GM19351 (cell line): ENCODE results near the gene BICDL2.
"Not testable (repeated sequence)": the region's sequence is repeated elsewhere in the genome, so short reads cannot be mapped to it uniquely, and the experiment has no call there.

ENCODE experiments used
- ATAC-seq: cut with Tn5 transposase; IDR thresholded peaks from one replicate; pipeline ENCODE4 v1.9.1; 2021; ENCODE audit warnings: mild to moderate bottlenecking, moderate library complexity; ENCODE audit not compliant: unreplicated experiment

The BICDL2 gene

DNA sequence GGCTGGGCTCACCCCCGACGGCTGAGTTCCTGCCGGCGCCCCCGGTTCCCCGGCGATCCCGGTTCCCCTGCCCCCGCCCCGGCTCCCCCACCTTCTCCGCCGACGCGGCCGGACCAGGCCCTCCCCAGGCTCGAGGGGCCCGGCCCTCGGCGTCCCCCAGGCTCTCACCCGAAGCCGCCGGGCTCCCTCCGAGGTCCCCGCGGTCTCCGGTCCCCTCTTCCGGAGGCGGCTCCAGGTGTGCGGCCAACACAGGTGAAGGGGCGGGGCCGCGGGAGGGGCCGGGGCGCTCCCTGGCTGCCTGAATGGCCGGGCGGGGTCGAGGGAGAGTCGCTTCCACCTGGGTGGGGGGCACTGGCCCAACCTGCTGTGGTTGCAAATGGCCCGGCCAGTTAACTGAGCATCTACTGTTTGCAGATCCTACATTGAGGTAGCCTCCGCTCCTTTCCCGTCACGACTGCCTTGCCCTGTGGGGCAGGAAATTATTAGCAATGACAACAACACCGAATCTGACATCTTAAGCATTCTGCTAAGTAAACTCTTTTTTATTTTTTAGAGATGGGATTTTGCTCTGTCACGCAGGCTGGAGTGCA lies at the start of gene BICDL2:
TSS of gene BICDL2 (minus strand) at position 219 of the 590 bp plus-strand sequence. CDS start 1,448 bp downstream, outside the sequence.
- ATAC-seq: no peak

GRCh38 chr16:3085868-3086595 lies 49.3 kb upstream of the BICDL2 start:
- no peak for ATAC-seq

GRCh38 chr16:3084969-3085670 lies 48.4 kb upstream of the BICDL2 start:
- ATAC-seq: no peak

- ATAC-seq: no peak
Measured at GRCh38 chr16:3084491-3084890, 47.7 kb upstream of the BICDL2 start.

DNA sequence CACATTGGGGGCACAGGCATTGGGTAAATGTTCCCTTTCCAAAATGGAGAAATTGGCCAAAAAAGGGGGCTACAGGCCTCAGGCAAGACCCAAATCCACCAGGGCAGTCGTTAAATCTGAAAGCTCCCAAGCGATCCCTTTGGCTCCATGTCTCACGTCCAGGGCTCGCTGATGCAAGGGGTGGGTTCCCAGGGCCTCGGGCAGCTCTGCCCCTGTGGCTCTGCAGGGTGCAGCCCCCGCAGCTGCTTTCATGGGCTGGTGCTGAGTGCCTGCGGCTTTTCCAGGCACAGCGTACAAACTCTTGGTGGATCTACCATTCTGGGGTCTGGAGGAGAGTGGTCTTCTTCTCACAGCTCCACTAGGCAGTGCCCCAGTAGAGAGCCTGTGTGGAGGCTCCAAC lies 46.7 kb upstream of the BICDL2 start:
- not testable (repeated sequence) for ATAC-seq

DNA sequence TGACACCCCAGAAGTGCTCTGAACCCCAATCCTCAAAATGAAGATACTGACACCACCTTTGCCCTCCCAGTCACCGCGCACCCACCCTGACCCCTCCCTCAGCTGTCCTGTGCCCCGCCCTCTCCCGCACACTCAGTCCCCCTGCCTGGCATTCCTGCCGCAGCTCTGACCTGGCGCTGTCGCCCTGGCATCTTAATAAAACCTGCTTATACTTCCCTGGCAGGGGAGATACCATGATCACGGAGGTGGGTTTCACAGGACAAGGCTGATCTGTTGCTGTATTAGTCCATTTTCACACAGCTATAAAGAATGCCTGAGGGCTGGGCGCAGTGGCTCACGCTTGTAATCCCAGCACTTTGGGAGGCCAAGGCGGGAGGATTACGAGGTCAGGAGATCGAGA lies 45.2 kb upstream of the BICDL2 start:
- not testable (repeated sequence) for ATAC-seq

- no peak for ATAC-seq
Measured at GRCh38 chr16:3080024-3080423, 43.3 kb upstream of the BICDL2 start.

GRCh38 chr16:3076577-3076976 lies 39.8 kb upstream of the BICDL2 start:
- ATAC-seq: no peak

GRCh38 chr16:3075946-3076345 lies 39.2 kb upstream of the BICDL2 start:
- not testable (repeated sequence) for ATAC-seq

- no peak for ATAC-seq
Measured at GRCh38 chr16:3075523-3075915, 38.8 kb upstream of the BICDL2 start.

GRCh38 chr16:3074860-3075522 lies 38.2 kb upstream of the BICDL2 start:
- peak; percentile 87 for ATAC-seq

DNA sequence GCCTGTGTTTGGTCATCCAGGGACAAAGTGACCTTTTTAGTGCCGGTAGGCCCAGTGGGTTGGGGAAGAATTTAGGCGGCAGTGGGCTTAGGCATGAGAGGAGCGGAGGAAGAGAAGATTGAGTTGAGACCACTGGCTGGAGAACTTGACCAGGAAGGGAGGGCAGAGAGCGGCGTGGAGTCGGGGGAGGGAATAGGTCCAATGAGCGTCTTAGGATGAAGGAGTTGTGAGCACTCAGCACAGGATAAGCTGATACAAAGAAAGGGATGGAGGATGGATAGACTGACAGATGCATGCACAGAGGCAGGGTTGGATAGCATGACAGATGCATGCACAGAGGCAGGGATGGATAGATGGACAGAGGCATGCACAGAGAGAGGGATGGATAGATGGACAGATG lies 36.7 kb upstream of the BICDL2 start:
- ATAC-seq: no peak

- ATAC-seq: not testable (repeated sequence)
Measured at GRCh38 chr16:3072576-3073263, 36.0 kb upstream of the BICDL2 start.

DNA sequence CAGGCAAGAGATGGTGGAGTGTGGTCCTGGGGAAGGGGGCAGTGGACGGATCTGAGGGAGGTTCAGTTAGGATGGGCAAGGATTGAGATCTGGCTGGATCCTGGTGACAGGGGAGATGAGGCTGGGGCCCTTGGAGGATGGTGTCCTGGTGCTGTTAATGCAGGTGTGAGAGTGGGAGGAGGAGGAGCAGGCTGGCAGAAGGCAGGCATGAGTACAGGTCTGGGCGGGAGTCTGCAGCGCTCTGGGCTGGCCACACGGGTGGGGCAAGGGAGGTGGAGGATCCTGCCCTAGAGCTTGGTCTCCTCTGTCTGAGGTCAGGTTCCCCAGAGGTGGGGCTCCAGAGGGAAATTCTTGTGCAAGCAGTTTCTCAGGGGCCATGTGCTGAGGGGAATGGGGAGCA lies 35.4 kb upstream of the BICDL2 start:
- not testable (repeated sequence) for ATAC-seq

- no peak for ATAC-seq
Measured at GRCh38 chr16:3071655-3072054, 34.9 kb upstream of the BICDL2 start.

GRCh38 chr16:3070608-3071111 lies 33.9 kb upstream of the BICDL2 start:
- ATAC-seq: no peak

GRCh38 chr16:3069146-3069545 lies 32.4 kb upstream of the BICDL2 start:
- ATAC-seq: not testable (repeated sequence)

DNA sequence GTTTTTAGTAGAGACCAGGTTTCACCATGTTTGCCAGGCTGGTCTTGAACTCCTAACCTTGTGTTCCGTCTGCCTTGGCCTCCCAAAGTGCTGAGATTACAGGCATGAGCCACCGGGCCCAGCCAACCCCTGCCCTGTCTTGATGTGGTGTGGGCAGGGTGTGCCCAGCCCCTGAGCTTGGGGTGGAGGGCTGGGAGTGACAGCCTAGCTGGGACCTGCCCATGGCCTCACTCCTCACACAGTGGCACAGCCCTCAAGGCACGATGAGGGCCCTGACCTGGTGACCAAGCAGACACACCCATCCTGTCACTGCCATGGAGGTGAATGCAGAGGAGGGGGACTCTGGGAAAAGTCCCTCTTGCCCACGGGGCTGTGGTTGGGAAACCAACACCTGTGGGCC lies 31.7 kb upstream of the BICDL2 start:
- ATAC-seq: no peak

GRCh38 chr16:3066440-3066748 lies 29.6 kb upstream of the BICDL2 start:
- no peak for ATAC-seq

GRCh38 chr16:3065742-3066439 lies 29.1 kb upstream of the BICDL2 start:
- no peak for ATAC-seq
